HG02759 (cell line): ENCODE results near the gene PLEKHB1.

Experiments used
- ATAC-seq: cut with Tn5 transposase; IDR thresholded peaks from one replicate; pipeline ENCODE4 v1.9.1; 2021; ENCODE audit warnings: mild to moderate bottlenecking, moderate library complexity; ENCODE audit not compliant: unreplicated experiment

The PLEKHB1 gene

GRCh38 chr11:73645972-73646631 lies at the start of gene PLEKHB1:
TSS of gene PLEKHB1 (plus strand) at chr11:73646581. CDS start at chr11:73646609, 28 bp downstream.
- no peak for ATAC-seq

DNA sequence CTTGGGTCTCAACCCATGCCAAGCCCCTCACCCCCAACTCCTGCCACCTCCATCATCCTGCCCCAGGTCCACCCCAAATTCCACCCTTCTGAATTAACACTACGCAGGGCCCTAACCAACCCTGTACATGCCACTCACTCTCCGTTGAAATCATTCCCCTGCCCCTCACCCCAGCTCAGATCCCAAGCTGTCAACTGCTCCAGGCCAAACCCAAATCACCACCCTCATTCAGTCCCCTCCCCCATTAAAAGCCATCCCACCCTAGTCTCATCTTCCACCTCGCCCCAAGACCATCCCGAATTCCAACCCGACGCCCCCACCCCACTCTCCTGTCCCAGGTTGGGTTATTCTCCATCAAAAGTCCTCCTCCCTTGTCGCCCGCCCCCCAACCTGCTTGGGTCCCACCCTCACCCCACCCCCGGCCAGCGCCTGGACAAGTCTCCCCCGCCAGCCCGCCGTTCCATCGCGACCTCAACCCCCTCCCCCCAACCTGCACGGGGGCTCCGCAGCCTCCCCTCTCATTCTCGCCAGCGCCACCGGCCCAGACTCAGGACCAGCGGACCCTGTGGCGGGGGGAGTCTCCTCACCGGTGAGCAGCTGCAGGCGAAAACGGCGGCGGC lies 48.9 kb upstream of the PLEKHB1 start:
- no peak for ATAC-seq

DNA sequence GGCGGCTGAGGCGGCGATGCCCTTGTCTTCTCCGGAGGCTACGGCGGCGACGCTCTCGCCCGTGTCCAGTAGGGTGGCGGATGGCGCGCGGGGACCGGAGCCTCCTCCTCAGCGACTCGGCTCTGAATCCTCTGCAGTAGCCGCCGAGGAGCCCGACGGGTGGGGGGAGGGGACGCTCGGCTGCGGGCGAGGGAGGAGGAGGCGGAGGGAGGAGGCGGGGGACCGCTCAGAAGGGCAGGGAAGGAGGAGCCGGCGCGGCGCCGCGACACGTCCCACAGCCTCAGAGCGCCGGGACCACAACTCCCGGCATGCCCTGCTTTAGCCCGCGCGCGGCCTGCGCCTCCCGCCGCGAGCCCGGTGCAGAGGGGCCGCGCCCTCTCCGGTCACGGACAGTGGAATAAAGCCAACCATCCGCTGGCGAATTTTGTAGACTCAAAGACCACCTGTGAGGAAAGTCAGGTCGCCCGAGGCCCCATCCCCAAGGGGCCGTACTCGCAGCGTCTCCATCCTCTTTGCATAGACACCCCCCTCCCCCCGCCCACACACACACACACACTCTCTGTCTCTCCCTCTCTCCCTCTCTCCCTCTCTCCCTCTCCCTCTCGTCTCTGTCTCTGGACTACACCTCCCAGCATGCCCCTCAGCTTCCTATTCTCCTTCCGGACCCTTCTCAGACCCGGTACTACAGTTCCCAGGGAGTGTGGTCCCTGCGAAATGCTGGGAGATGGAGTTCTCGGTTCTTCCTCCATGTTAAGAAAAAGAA lies 48.2 kb upstream of the PLEKHB1 start, which contains the start of gene FAM168A:
TSS of gene FAM168A (minus strand) at position 157 of the 763 bp plus-strand sequence. CDS start 129,638 bp downstream, outside the sequence.
- peak; percentile 97 for ATAC-seq

- ATAC-seq: no peak
These were observed 47.5 kb upstream of the PLEKHB1 start for GRCh38 chr11:73598719-73599379.

- ATAC-seq: no peak
These were observed 33.7 kb upstream of the PLEKHB1 start for GRCh38 chr11:73612601-73613140.

- ATAC-seq: no peak
These were observed 31.8 kb upstream of the PLEKHB1 start for GRCh38 chr11:73614591-73614990.

GRCh38 chr11:73622926-73623593 lies 23.3 kb upstream of the PLEKHB1 start:
- no peak for ATAC-seq

- no peak for ATAC-seq
These were observed 22.7 kb upstream of the PLEKHB1 start for GRCh38 chr11:73623686-73624085.

- no peak for ATAC-seq
These were observed 20.6 kb upstream of the PLEKHB1 start for GRCh38 chr11:73625696-73626318.

DNA sequence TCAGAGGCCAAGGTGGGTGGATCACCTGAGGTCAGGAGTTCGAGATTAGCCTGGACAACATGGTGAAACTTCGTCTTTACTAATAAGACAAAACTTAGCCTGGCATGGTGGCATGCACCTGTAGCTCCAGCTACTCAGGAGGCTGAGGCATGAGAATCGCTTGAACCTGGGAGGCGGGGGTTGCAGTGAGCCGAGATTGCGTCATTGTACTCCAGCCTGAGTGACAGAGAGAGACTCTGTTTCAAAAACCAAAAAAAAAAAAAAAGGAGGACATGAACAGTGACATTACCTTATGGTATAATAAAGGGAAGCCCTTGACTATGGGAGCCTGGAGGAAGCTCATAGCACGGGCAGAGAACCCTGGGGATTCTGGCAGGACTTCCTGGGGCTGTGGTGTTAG lies 16.5 kb upstream of the PLEKHB1 start:
- ATAC-seq: no peak

DNA sequence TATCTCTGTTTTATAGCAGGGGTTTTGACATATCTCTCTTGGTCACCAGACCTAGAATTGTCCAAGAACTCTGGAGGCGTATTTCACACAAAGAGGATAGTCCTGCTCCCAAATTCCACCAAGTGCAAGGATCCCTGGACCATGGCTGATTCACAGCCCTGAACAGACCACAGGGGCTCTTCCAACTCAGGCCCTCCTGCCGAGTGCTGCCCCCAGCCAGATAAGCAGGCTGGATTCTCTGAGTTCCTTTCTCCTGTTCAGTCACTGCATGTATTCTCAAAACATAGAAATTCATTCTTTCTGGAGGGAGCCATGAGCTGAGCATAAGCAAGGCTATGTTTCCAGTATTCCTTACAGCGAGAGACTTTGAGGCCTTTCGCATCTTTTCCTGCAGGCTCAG lies 13.4 kb upstream of the PLEKHB1 start:
- ATAC-seq: no peak

DNA sequence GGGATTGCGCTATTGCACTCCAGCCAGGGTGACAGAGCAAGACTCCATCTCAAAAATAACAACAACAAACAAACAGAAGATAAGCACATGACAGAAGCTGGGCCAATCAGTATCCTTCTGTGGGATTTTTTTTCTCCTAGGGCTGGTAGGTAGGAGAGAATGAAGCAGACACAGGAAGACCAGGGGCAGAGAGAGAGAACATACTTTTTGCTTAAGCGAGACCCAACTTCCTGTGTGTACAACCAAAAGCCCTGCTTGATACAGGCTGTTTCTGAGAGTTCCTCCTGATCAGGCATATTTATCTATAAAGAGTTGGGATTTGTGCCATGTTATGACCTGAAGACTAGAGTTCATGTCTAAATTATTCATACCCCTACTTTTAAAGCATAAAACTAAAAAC lies 12.4 kb upstream of the PLEKHB1 start:
- ATAC-seq: no peak

GRCh38 chr11:73635721-73636120 lies 10.7 kb upstream of the PLEKHB1 start:
- no peak for ATAC-seq

GRCh38 chr11:73636249-73636648 lies 10.1 kb upstream of the PLEKHB1 start:
- ATAC-seq: no peak

DNA sequence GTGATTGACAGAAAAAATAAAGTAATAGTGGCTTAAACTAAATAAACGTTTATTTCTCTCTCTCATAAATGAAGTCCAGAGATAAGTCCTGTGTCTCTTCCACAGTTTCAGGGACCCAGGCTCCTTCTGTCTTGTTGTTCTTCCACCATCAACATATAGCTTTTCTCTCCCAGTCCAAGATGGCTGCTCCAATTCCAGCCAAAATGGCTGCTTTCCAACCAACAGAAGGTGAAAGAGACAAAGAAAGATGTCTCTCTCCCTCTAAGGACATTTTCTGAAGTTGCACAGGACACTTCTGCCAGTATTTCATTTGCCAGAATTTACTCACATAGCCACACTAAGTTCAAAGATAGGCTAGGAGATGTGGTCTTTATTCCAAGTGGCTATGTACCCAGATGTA lies 9.4 kb upstream of the PLEKHB1 start:
- no peak for ATAC-seq

DNA sequence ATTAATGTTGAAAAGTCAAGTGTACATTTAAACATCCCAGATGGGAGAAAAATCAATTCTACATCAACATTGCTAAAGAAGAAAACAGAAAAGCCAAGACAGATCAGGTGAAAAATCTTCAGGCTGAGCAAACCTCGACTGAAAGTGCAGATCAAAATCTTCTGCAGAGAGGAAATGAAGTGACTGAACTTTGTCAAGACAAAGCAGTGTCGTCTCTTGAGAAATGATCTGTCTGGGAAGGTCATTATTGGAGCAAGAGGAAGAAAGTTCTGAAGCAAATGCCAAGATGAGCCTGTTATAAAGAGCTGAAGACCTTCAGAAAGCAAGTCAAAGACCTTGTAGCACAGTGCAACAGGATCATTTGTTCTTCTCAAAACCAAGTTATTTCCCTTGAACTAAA lies 5.8 kb upstream of the PLEKHB1 start:
- no peak for ATAC-seq

GRCh38 chr11:73641668-73642067 lies 4.7 kb upstream of the PLEKHB1 start:
- no peak for ATAC-seq

- no peak for ATAC-seq
These were observed 1.0 kb upstream of the PLEKHB1 start for GRCh38 chr11:73645121-73645969.

DNA sequence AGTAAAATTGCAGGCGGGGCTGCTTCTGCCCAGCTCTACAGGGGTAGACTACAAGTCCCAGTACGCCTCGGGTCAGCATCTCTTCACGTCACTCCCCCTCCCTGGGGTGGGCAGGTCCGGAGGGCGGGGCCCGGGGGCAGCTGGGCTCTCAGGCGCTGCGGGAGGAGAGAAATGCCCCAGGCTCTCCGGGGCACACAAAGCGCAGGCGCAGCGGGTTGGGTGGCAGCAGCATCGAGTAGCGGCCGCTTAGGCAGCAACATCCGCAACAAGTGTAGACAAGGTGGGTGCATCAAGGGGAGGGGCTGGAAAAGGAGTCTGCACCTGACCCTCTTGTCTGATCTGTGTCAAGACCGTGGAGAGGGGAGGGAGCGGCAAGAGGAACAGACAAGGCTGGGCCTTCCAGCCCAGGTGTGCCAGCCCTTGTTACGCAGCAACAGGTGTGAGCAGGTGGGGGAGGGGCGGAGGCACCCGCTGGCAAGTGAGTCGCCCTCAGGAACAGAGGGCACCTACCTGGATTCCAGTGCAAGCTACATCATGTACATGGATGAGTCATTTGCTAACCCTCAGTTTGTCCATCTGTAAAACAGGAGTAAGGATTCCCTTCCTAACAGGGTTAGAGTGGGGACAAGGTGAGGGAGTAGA lies 1.2 kb downstream of the PLEKHB1 start:
- ATAC-seq: peak; percentile 96
